H1 (cell line): ENCODE results near the gene POLR3A. TPM values are rescaled to one million over a fixed set of nuclear protein-coding genes. Genes with fewer than 3 reads are reported as not detected.

Experiments
- polyA plus RNA-seq, 7 experiments: library from polyadenylated mRNA; depleted of rRNA in 3 of 7; stranded (reverse) in 5 of 7; unstranded in 2 of 7; fragments of >200 nt in 5 of 7; fragments of 200-250 nt in 2 of 7; gene quantifications; 1 replicate in 5 of 7; 2 replicates in 1 of 7; 4 replicates in 1 of 7; pipeline versions ENCODE4 v1.2.1 to v1.2.3, GENCODE V29; 2011 to 2013; ENCODE audit warnings: missing spikeins in 2 of 7, mixed read lengths in 2 of 7
- total RNA-seq: library from RNA; stranded (reverse); fragmentation: NEBNext Ultra II Directional; extraction: Animal tissue kit (Norgen Biotek cat#: 25700); gene quantifications from 2 replicates; pipeline ENCODE4 v1.2.1, GENCODE V29; 2021
- TF ChIP-seq, protein P1 (sequence below): fragments of 300-600 bp; sonication (generic); IDR thresholded peaks from 2 replicates; pipeline ENCODE4 v1.7.1; 2012; ENCODE audit warnings: low read length, moderate library complexity, mild to moderate bottlenecking, inconsistent platforms; ENCODE audit not compliant: insufficient replicate concordance

POLR3A gene
- total and polyA plus RNA-seq, 2 of the 8 experiments (the other 6 are each of a cell fraction or from before 2014, with no cell fraction given), result 11.3 to 38.6 TPM

DNA sequence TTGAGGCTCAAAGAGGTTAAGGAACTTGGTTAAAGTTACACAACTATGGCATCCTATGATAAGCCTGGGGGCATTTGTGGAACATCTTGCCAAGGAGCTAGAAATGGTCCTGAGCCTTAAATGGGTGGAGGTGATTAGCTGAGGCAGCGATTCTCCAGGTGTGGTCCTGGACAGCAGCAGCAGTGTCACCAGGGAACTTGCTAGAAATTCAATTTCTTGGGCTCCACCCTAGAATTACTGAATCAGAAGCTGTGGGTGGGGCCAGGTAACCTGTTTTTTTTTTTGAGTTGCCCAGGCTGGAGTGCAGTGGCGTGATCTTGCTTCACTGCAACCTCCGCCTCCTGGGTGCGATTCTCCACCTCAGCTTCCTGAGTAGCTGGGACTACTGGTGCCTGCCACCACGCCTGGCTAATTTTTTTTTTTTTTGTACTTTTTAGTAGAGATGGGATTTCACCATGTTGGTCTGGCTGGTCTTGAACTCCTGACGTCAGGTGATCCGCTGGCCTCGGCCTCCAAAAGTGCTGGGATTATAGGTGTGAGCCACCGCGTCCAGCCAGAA lies 17.5 kb upstream of the POLR3A start (continued):
- TF ChIP-seq, protein P1, sequence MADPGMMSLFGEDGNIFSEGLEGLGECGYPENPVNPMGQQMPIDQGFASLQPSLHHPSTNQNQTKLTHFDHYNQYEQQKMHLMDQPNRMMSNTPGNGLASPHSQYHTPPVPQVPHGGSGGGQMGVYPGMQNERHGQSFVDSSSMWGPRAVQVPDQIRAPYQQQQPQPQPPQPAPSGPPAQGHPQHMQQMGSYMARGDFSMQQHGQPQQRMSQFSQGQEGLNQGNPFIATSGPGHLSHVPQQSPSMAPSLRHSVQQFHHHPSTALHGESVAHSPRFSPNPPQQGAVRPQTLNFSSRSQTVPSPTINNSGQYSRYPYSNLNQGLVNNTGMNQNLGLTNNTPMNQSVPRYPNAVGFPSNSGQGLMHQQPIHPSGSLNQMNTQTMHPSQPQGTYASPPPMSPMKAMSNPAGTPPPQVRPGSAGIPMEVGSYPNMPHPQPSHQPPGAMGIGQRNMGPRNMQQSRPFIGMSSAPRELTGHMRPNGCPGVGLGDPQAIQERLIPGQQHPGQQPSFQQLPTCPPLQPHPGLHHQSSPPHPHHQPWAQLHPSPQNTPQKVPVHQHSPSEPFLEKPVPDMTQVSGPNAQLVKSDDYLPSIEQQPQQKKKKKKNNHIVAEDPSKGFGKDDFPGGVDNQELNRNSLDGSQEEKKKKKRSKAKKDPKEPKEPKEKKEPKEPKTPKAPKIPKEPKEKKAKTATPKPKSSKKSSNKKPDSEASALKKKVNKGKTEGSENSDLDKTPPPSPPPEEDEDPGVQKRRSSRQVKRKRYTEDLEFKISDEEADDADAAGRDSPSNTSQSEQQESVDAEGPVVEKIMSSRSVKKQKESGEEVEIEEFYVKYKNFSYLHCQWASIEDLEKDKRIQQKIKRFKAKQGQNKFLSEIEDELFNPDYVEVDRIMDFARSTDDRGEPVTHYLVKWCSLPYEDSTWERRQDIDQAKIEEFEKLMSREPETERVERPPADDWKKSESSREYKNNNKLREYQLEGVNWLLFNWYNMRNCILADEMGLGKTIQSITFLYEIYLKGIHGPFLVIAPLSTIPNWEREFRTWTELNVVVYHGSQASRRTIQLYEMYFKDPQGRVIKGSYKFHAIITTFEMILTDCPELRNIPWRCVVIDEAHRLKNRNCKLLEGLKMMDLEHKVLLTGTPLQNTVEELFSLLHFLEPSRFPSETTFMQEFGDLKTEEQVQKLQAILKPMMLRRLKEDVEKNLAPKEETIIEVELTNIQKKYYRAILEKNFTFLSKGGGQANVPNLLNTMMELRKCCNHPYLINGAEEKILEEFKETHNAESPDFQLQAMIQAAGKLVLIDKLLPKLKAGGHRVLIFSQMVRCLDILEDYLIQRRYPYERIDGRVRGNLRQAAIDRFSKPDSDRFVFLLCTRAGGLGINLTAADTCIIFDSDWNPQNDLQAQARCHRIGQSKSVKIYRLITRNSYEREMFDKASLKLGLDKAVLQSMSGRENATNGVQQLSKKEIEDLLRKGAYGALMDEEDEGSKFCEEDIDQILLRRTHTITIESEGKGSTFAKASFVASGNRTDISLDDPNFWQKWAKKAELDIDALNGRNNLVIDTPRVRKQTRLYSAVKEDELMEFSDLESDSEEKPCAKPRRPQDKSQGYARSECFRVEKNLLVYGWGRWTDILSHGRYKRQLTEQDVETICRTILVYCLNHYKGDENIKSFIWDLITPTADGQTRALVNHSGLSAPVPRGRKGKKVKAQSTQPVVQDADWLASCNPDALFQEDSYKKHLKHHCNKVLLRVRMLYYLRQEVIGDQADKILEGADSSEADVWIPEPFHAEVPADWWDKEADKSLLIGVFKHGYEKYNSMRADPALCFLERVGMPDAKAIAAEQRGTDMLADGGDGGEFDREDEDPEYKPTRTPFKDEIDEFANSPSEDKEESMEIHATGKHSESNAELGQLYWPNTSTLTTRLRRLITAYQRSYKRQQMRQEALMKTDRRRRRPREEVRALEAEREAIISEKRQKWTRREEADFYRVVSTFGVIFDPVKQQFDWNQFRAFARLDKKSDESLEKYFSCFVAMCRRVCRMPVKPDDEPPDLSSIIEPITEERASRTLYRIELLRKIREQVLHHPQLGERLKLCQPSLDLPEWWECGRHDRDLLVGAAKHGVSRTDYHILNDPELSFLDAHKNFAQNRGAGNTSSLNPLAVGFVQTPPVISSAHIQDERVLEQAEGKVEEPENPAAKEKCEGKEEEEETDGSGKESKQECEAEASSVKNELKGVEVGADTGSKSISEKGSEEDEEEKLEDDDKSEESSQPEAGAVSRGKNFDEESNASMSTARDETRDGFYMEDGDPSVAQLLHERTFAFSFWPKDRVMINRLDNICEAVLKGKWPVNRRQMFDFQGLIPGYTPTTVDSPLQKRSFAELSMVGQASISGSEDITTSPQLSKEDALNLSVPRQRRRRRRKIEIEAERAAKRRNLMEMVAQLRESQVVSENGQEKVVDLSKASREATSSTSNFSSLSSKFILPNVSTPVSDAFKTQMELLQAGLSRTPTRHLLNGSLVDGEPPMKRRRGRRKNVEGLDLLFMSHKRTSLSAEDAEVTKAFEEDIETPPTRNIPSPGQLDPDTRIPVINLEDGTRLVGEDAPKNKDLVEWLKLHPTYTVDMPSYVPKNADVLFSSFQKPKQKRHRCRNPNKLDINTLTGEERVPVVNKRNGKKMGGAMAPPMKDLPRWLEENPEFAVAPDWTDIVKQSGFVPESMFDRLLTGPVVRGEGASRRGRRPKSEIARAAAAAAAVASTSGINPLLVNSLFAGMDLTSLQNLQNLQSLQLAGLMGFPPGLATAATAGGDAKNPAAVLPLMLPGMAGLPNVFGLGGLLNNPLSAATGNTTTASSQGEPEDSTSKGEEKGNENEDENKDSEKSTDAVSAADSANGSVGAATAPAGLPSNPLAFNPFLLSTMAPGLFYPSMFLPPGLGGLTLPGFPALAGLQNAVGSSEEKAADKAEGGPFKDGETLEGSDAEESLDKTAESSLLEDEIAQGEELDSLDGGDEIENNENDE, result no peak
